ENCODE measurements around the gene KLHL21.

DNA sequence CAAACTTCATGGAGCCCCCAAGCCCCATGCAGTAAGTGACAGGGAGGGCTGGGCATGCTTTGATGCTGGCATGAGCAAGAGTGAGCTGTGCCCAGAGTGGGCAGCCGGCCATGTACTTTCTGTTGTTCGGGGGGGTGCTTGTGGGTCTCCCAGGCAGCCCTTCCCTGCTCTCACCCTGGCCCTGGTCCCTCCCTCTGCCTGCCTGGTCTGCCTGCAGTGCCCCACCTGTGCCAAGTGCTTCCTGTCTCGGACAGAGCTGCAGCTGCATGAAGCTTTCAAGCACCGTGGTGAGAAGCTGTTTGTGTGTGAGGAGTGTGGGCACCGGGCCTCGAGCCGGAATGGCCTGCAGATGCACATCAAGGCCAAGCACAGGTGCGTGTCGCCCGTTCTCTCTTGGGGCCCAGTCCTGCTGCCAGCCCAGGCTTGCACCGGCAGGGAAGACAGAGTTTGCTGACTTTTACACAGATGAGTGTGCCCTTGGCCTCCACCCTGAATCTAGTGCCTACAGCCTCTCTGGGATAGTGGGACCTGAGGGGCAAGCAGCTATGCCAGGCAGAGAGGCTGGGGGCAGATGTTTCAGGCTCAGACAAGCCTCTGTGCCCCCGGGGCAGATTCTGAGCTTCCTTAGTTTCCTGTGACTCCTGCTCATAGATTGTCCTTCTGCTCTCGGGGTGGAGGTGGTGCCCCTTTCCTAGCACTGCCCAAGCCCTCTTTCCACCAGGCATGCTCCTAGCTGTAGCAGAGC is 15.2 kb downstream of the KLHL21 start:
- TF ChIP-seq, protein P1, sequence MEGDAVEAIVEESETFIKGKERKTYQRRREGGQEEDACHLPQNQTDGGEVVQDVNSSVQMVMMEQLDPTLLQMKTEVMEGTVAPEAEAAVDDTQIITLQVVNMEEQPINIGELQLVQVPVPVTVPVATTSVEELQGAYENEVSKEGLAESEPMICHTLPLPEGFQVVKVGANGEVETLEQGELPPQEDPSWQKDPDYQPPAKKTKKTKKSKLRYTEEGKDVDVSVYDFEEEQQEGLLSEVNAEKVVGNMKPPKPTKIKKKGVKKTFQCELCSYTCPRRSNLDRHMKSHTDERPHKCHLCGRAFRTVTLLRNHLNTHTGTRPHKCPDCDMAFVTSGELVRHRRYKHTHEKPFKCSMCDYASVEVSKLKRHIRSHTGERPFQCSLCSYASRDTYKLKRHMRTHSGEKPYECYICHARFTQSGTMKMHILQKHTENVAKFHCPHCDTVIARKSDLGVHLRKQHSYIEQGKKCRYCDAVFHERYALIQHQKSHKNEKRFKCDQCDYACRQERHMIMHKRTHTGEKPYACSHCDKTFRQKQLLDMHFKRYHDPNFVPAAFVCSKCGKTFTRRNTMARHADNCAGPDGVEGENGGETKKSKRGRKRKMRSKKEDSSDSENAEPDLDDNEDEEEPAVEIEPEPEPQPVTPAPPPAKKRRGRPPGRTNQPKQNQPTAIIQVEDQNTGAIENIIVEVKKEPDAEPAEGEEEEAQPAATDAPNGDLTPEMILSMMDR (conservative IDR thresholded peaks at IDR 0.05): no peak
- TF ChIP-seq EZH2 (IDR thresholded peaks at IDR 0.05; ENCODE audit: low read depth): no peak

Data from PC-9 (cell line).